ENCODE results near the gene SLC35F6. TPM values are rescaled to one million over a fixed set of nuclear protein-coding genes. Genes with fewer than 3 reads are reported as not detected.
A peak's percentile ranks its signal among the peaks of the same experiment; 100 is the strongest.

The SLC35F6 gene
- polyA plus RNA-seq, 1 donor from 2014 or later, result 10.8 TPM

- peak overlapping the region; percentile 98 for H3K4me3 ChIP-seq (ENCODE audit: low read length)
- peak overlapping the region; percentile 99 for H3K4me2 ChIP-seq (ENCODE audit: low read length)
- TF ChIP-seq MXI1 (conservative IDR thresholded peaks at IDR 0.05; ENCODE audit: poor library complexity, severe bottlenecking), result no peak
- TF ChIP-seq, protein P1, sequence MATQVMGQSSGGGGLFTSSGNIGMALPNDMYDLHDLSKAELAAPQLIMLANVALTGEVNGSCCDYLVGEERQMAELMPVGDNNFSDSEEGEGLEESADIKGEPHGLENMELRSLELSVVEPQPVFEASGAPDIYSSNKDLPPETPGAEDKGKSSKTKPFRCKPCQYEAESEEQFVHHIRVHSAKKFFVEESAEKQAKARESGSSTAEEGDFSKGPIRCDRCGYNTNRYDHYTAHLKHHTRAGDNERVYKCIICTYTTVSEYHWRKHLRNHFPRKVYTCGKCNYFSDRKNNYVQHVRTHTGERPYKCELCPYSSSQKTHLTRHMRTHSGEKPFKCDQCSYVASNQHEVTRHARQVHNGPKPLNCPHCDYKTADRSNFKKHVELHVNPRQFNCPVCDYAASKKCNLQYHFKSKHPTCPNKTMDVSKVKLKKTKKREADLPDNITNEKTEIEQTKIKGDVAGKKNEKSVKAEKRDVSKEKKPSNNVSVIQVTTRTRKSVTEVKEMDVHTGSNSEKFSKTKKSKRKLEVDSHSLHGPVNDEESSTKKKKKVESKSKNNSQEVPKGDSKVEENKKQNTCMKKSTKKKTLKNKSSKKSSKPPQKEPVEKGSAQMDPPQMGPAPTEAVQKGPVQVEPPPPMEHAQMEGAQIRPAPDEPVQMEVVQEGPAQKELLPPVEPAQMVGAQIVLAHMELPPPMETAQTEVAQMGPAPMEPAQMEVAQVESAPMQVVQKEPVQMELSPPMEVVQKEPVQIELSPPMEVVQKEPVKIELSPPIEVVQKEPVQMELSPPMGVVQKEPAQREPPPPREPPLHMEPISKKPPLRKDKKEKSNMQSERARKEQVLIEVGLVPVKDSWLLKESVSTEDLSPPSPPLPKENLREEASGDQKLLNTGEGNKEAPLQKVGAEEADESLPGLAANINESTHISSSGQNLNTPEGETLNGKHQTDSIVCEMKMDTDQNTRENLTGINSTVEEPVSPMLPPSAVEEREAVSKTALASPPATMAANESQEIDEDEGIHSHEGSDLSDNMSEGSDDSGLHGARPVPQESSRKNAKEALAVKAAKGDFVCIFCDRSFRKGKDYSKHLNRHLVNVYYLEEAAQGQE (IDR thresholded peaks at IDR 0.05; ENCODE audit: borderline replicate concordance), result no peak
- TF ChIP-seq, protein P2, sequence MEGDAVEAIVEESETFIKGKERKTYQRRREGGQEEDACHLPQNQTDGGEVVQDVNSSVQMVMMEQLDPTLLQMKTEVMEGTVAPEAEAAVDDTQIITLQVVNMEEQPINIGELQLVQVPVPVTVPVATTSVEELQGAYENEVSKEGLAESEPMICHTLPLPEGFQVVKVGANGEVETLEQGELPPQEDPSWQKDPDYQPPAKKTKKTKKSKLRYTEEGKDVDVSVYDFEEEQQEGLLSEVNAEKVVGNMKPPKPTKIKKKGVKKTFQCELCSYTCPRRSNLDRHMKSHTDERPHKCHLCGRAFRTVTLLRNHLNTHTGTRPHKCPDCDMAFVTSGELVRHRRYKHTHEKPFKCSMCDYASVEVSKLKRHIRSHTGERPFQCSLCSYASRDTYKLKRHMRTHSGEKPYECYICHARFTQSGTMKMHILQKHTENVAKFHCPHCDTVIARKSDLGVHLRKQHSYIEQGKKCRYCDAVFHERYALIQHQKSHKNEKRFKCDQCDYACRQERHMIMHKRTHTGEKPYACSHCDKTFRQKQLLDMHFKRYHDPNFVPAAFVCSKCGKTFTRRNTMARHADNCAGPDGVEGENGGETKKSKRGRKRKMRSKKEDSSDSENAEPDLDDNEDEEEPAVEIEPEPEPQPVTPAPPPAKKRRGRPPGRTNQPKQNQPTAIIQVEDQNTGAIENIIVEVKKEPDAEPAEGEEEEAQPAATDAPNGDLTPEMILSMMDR (IDR thresholded peaks at IDR 0.05; ENCODE audit: poor library complexity, severe bottlenecking), result no peak
- TF ChIP-seq POLR2AphosphoS5 (IDR thresholded peaks at IDR 0.05), result no peak
- no peak for TF ChIP-seq SMC3 (conservative IDR thresholded peaks at IDR 0.05; ENCODE audit: poor library complexity)
- TF ChIP-seq TAF1 (IDR thresholded peaks at IDR 0.05; ENCODE audit: low read depth), result no peak
- no peak for TF ChIP-seq EP300 (conservative IDR thresholded peaks at IDR 0.05; ENCODE audit: poor library complexity, severe bottlenecking)
- TF ChIP-seq EZH2 (IDR thresholded peaks at IDR 0.05; ENCODE audit: borderline replicate concordance, insufficient read depth, low read length, poor library complexity, severe bottlenecking), result no peak
- no peak for TF ChIP-seq RAD21 (conservative IDR thresholded peaks at IDR 0.05)
- H3K79me2 ChIP-seq (replicated peaks; ENCODE audit: insufficient read depth, low read length), result peaks cover 12% of the 10 kb centered on the region
- H3K9ac ChIP-seq (ENCODE audit: low read length), result peak overlapping the region; percentile 87
- peak overlapping the region; percentile 82 for H2AFZ ChIP-seq (ENCODE audit: low read depth, low read length)
- no peaks in the 10 kb centered on the region for H3F3A ChIP-seq (ENCODE audit: insufficient read depth, low read length, poor library complexity, severe bottlenecking)
- H3K9me2 ChIP-seq (ENCODE audit: insufficient read depth, low read length), result no peaks in the 10 kb centered on the region
- no peaks in the 10 kb centered on the region for H4K20me1 ChIP-seq (ENCODE audit: insufficient read depth)
- peak overlapping the region; percentile 66 for H3K27ac ChIP-seq (ENCODE audit: low read length)
- no peaks in the 10 kb centered on the region for H3K36me3 ChIP-seq (ENCODE audit: insufficient read depth, low read length)
- no peaks in the 10 kb centered on the region for H3K9me3 ChIP-seq (ENCODE audit: low read length)
- no peaks in the 10 kb centered on the region for H3K27me3 ChIP-seq (ENCODE audit: insufficient read depth, low read depth, low read length)
Measured at GRCh38 chr2:26764906-26765305, 822 bp downstream of the SLC35F6 start.

DNA sequence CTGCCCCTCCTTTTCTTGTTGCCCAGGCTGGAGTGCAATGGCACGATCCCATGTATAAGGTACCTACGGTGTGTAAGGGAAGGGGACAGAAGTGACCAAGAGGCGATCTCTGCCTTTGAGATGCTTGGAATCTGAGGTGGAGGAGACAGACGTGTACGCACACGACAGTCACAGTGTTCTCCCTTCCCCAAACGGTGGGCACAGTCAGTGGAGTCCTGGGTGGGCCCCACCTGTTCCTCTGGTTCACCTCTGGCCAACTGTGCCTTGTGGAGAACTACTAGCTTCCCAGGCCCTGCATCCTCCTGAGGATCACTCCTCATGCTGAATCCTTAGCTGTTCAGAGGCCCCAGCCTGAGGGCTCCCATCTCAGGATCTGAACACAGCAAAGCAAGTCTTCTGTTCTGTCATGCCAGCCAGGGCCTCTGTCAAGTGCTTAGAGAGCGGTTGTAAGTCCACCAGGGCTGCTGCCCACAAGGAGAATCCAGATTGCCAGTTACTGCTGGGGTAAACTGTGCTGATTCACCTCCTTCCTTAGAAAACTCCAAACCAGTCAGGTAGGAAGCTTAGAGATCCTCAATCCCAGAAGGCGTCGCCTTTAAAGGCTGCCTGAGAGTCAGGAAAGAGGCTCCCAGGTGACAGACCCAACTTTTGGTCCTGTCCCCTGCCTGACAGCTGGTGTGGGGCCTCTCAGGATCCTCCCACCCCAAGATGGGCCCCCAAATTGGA, 1.6 kb downstream of the SLC35F6 start:
- Histone ChIP-seq H3K4me3 (ENCODE audit: low read length) (peak overlapping the region; percentile 98), H3K27ac (ENCODE audit: low read length) (no peak overlapping the region), H3F3A (ENCODE audit: insufficient read depth, low read length, poor library complexity, severe bottlenecking) (no peaks in the 10 kb centered on the region), H3K9me3 (ENCODE audit: low read length) (no peaks in the 10 kb centered on the region), H3K9me2 (ENCODE audit: insufficient read depth, low read length) (no peaks in the 10 kb centered on the region), H3K9ac (ENCODE audit: low read length) (peak overlapping the region; percentile 87), H3K27me3 (ENCODE audit: insufficient read depth, low read depth, low read length) (no peaks in the 10 kb centered on the region), H3K4me2 (ENCODE audit: low read length) (peak overlapping the region; percentile 99), H2AFZ (ENCODE audit: low read depth, low read length) (no peak overlapping the region), H3K79me2 (replicated peaks; ENCODE audit: insufficient read depth, low read length) (peaks cover 12% of the 10 kb centered on the region), H4K20me1 (ENCODE audit: insufficient read depth) (no peaks in the 10 kb centered on the region), H3K36me3 (ENCODE audit: insufficient read depth, low read length) (no peaks in the 10 kb centered on the region)
- TF ChIP-seq EZH2 (IDR thresholded peaks at IDR 0.05; ENCODE audit: borderline replicate concordance, insufficient read depth, low read length, poor library complexity, severe bottlenecking), result no peak
- TF ChIP-seq TAF1 (IDR thresholded peaks at IDR 0.05; ENCODE audit: low read depth), result no peak
- no peak for TF ChIP-seq SMC3 (conservative IDR thresholded peaks at IDR 0.05; ENCODE audit: poor library complexity)
- no peak for TF ChIP-seq RAD21 (conservative IDR thresholded peaks at IDR 0.05)
- TF ChIP-seq MXI1 (conservative IDR thresholded peaks at IDR 0.05; ENCODE audit: poor library complexity, severe bottlenecking), result no peak
- TF ChIP-seq, protein P1 (IDR thresholded peaks at IDR 0.05; ENCODE audit: borderline replicate concordance), result no peak
- TF ChIP-seq POLR2AphosphoS5 (IDR thresholded peaks at IDR 0.05), result no peak
- TF ChIP-seq EP300 (conservative IDR thresholded peaks at IDR 0.05; ENCODE audit: poor library complexity, severe bottlenecking), result no peak
- TF ChIP-seq, protein P2 (IDR thresholded peaks at IDR 0.05; ENCODE audit: poor library complexity, severe bottlenecking), result no peak
